ENCODE measurements around the gene SETBP1. TPM values are rescaled to one million over a fixed set of nuclear protein-coding genes. Genes with fewer than 3 reads are reported as not detected.

SETBP1 gene
- total RNA-seq, 1 donor from 2014 or later = 12.0 TPM

GRCh38 chr18:45050712-45051601 is 370.3 kb downstream of the SETBP1 start:
- no peak overlapping the region for H2AFZ ChIP-seq (replicated peaks)
- peaks cover 29% of the 10 kb centered on the region for H3K36me3 Mint-ChIP-seq
- H3K79me2 ChIP-seq (ENCODE audit: low read depth) = no peaks in the 10 kb centered on the region
- DNase-seq (ENCODE audit: low spot score) = no peak
- H3K4me1 ChIP-seq = no peaks in the 10 kb centered on the region
- TF ChIP-seq EZH2 (IDR thresholded peaks at IDR 0.05) = no peak
- no peak for TF ChIP-seq CTCF (IDR thresholded peaks at IDR 0.05)
- no peak for TF ChIP-seq EZH2phosphoT487 (IDR thresholded peaks at IDR 0.05)
- no peak overlapping the region for H3K27ac Mint-ChIP-seq
- no peak overlapping the region for H3K4me3 Mint-ChIP-seq
- no peaks in the 10 kb centered on the region for H4K20me1 ChIP-seq (ENCODE audit: low read depth)
- H3K4me3 ChIP-seq = no peak overlapping the region
- peaks cover 4% of the 10 kb centered on the region for H3K9me3 Mint-ChIP-seq
- peaks cover 20% of the 10 kb centered on the region for H3K4me1 Mint-ChIP-seq
- H3K27ac ChIP-seq = no peak overlapping the region
- no peak overlapping the region for H3K9ac ChIP-seq
- H3K27me3 Mint-ChIP-seq (ENCODE audit: insufficient read depth, low read depth) = no peaks in the 10 kb centered on the region
- H3K4me2 ChIP-seq = no peak overlapping the region
- H3K27me3 ChIP-seq = no peaks in the 10 kb centered on the region
- H3K9me3 ChIP-seq (ENCODE audit: low read depth) = no peaks in the 10 kb centered on the region
- no peaks in the 10 kb centered on the region for H3K36me3 ChIP-seq
- H3F3A ChIP-seq (ENCODE audit: low read depth) = no peaks in the 10 kb centered on the region

DNA sequence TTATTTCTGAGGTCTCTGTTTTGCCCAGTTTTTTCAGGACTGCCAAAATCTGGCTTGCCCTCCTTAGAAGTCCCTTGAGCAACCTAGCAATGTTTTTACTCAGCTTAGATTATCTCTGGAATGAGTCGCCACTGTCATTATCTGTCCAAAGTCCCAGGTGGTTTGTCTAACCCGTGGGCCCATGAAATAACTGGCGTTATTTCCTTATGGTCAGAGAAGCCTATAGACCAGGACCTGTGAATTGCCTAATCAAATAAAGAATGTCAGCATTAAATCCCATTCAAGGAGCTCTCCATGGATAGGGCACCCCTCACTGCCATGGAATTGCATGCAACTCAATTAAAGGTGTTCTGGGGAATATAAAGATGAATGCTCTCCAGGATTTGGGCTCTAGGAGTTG is 373.9 kb downstream of the SETBP1 start:
- H3K9ac ChIP-seq = no peak overlapping the region
- peaks cover 21% of the 10 kb centered on the region for H3K36me3 Mint-ChIP-seq
- no peak overlapping the region for H3K27ac Mint-ChIP-seq
- H2AFZ ChIP-seq (replicated peaks) = no peak overlapping the region
- no peaks in the 10 kb centered on the region for H3K27me3 ChIP-seq
- H3K9me3 ChIP-seq (ENCODE audit: low read depth) = no peaks in the 10 kb centered on the region
- H3K9me3 Mint-ChIP-seq = peaks cover 2% of the 10 kb centered on the region
- no peaks in the 10 kb centered on the region for H3K4me1 ChIP-seq
- H3K36me3 ChIP-seq = no peaks in the 10 kb centered on the region
- H3F3A ChIP-seq (ENCODE audit: low read depth) = no peaks in the 10 kb centered on the region
- H3K4me3 Mint-ChIP-seq = no peak overlapping the region
- TF ChIP-seq CTCF (IDR thresholded peaks at IDR 0.05) = no peak
- no peak for TF ChIP-seq EZH2 (IDR thresholded peaks at IDR 0.05)
- no peak for TF ChIP-seq EZH2phosphoT487 (IDR thresholded peaks at IDR 0.05)
- H3K4me3 ChIP-seq = no peak overlapping the region
- no peaks in the 10 kb centered on the region for H4K20me1 ChIP-seq (ENCODE audit: low read depth)
- peaks cover 2% of the 10 kb centered on the region for H3K27me3 Mint-ChIP-seq (ENCODE audit: insufficient read depth, low read depth)
- H3K4me1 Mint-ChIP-seq = peaks cover 37% of the 10 kb centered on the region
- no peak overlapping the region for H3K27ac ChIP-seq
- DNase-seq (ENCODE audit: low spot score) = no peak
- H3K79me2 ChIP-seq (ENCODE audit: low read depth) = no peaks in the 10 kb centered on the region
- no peak overlapping the region for H3K4me2 ChIP-seq

DNA sequence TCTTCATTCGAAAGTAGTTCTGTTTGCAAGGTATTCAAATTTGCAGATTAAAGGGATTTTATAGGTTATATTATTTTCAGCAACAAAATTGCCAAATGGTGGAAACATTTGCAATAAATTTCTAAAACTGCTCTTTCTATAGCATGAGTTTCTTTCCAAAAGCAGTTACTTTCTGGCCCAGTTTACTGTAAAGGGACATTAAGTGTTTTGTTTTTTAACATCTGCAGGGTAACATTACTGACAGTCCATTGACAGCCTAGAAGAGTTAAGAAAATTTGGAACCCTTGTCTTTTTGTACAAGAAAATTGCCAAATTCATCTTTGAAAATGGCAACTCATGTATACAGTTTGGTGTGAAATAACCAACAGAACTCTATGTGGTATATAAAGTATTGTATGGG is 375.1 kb downstream of the SETBP1 start:
- Mint-ChIP-seq H3K36me3 (peaks cover 18% of the 10 kb centered on the region), H3K4me1 (peaks cover 45% of the 10 kb centered on the region), H3K27ac (no peak overlapping the region), H3K9me3 (peaks cover 2% of the 10 kb centered on the region), H3K27me3 (ENCODE audit: insufficient read depth, low read depth) (peaks cover 2% of the 10 kb centered on the region), H3K4me3 (no peak overlapping the region)
- Histone ChIP-seq H3K9me3 (ENCODE audit: low read depth) (no peaks in the 10 kb centered on the region), H3K27ac (no peak overlapping the region), H3K4me2 (no peak overlapping the region), H4K20me1 (ENCODE audit: low read depth) (no peaks in the 10 kb centered on the region), H3K27me3 (no peaks in the 10 kb centered on the region), H3K36me3 (no peaks in the 10 kb centered on the region), H3K4me1 (peaks cover 4% of the 10 kb centered on the region), H2AFZ (replicated peaks) (no peak overlapping the region), H3K79me2 (ENCODE audit: low read depth) (no peaks in the 10 kb centered on the region), H3K9ac (no peak overlapping the region), H3K4me3 (no peak overlapping the region), H3F3A (ENCODE audit: low read depth) (no peaks in the 10 kb centered on the region)
- no peak for DNase-seq (ENCODE audit: low spot score)
- no peak for TF ChIP-seq EZH2phosphoT487 (IDR thresholded peaks at IDR 0.05)
- TF ChIP-seq EZH2 (IDR thresholded peaks at IDR 0.05) = no peak
- TF ChIP-seq CTCF (IDR thresholded peaks at IDR 0.05) = no peak

All from neural progenitor cell (in vitro differentiated cells).